Omental fat pad (tissue), 4 donors: ENCODE data around the gene CARNS1. TPM values are rescaled to one million over a fixed set of nuclear protein-coding genes. Genes with fewer than 3 reads are reported as not detected.
A peak's percentile ranks its signal among the peaks of the same experiment; 100 is the strongest.

Source experiments
- ATAC-seq: fragments of 150-250 bp; one replicate; pipeline ENCODE4 v1.9.1; 2016; ENCODE audit warnings: mild to moderate bottlenecking, moderate library complexity; ENCODE audit not compliant: low FRiP score
- DNase-seq: peaks from one replicate; pipeline ENCODE4 v3.0.0-alpha.2; 2019; ENCODE audit warnings: low spot score
- total RNA-seq, 4 donors: library from RNA; depleted of rRNA; stranded (reverse); fragments of >200 nt; gene quantifications; one replicate each; pipeline ENCODE4 v1.1.0, GENCODE V29; 2016
- TF ChIP-seq, protein P1 (sequence below), 3 donors: fragments of 450-650 bp; IDR thresholded peaks; one replicate each; pipeline ENCODE4 v1.5.1; 2016 to 2017; ENCODE audit warnings: antibody characterized with exemption in 3 of 3, mild to moderate bottlenecking in 3 of 3, moderate library complexity in 2 of 3

Gene CARNS1
- total RNA-seq, 4 donors from 2014 or later = 0.47 to 42.6 (median 7.5) TPM

- TF ChIP-seq, protein P1, sequence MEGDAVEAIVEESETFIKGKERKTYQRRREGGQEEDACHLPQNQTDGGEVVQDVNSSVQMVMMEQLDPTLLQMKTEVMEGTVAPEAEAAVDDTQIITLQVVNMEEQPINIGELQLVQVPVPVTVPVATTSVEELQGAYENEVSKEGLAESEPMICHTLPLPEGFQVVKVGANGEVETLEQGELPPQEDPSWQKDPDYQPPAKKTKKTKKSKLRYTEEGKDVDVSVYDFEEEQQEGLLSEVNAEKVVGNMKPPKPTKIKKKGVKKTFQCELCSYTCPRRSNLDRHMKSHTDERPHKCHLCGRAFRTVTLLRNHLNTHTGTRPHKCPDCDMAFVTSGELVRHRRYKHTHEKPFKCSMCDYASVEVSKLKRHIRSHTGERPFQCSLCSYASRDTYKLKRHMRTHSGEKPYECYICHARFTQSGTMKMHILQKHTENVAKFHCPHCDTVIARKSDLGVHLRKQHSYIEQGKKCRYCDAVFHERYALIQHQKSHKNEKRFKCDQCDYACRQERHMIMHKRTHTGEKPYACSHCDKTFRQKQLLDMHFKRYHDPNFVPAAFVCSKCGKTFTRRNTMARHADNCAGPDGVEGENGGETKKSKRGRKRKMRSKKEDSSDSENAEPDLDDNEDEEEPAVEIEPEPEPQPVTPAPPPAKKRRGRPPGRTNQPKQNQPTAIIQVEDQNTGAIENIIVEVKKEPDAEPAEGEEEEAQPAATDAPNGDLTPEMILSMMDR (IDR thresholded peaks at IDR 0.05) = no peak
- ATAC-seq (no peak), DNase-seq (no peak)
These were observed 24.1 kb downstream of the CARNS1 start for GRCh38 chr11:67439321-67440228.

DNA sequence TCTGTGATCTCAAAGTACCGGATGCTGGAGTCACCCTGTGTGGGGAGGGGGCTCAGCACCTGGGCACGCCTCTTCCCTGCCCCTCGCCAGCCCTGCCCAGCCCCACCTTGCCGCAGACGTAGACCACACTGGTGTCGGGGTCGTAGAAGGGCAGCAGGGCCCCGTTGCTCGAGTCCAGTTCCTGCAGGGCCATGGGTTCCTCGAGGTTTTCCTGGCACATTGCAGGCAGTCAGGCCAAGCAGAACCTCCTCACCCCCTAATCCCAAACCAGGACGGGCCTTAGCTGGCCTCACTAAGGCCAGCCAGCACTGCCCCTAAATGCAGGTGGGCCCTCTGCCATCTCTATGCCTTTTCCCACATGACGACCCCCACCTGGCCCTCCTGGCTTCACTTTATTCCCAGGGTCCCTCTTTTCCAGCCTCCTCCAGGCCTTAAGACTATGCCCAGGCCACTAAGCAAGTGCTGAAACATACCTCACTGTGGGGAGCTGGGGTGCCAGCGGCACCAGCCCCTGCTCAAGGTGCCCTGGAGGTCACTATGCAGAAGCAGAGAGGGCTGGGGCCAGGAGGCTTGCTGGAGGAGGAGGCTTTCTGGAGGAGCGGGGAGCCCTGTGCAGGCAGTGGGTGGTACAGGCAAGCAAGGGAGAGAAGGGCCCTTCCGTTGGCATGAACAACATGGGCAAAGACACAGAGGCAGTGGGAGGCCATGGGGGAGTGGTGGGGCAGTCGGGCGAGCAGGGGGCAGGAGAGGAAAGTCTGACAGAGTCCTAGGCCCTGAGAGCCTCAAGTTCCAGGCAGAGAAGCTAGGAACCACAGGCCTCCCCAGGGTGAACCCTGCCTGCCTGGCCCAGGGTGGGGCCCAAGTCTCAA, 25.0 kb downstream of the CARNS1 start:
- ATAC-seq (no peak), DNase-seq (no peak)
- TF ChIP-seq, protein P1 (IDR thresholded peaks at IDR 0.05) = no peak

- no peak for ATAC-seq
- TF ChIP-seq, protein P1 (IDR thresholded peaks at IDR 0.05) = no peak
- no peak for DNase-seq
These were observed 25.7 kb downstream of the CARNS1 start for GRCh38 chr11:67441098-67441563.

DNA sequence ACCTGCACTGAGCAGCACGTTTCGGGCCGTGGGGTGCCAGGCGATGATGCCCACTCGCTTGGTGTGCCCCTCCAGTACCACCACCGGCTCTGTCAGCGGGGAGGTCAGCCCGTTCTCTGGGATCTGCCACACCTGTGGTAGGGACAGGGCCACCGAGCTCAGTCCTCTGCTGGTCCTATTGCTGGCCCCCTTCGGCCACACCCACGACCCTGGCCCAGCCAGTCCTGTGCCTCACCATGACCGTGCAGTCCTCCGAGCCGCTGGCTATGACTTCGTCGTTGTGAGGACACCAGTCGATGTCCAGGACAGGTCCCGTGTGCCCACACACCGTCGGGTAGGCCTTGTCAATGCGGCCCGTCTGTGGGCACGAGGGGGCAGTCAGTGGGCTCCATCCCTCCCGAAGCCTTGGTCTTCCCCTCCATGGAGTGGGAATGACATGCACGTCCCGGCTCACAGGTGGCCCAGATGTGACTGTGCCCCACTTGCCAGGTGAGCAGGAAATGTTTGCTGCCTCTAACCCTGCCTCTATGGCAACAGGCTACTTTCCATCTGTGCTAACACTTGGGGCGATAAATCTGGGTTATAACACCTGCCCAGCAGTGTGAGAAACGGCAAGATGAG, 26.4 kb downstream of the CARNS1 start:
- DNase-seq (no peak), ATAC-seq (no peak)
- TF ChIP-seq, protein P1 (IDR thresholded peaks at IDR 0.05) = no peak

- DNase-seq (no peak), ATAC-seq (peak; percentile 20)
- TF ChIP-seq, protein P1 (IDR thresholded peaks at IDR 0.05) = no peak
These were observed 27.3 kb downstream of the CARNS1 start for GRCh38 chr11:67442504-67443404.

DNA sequence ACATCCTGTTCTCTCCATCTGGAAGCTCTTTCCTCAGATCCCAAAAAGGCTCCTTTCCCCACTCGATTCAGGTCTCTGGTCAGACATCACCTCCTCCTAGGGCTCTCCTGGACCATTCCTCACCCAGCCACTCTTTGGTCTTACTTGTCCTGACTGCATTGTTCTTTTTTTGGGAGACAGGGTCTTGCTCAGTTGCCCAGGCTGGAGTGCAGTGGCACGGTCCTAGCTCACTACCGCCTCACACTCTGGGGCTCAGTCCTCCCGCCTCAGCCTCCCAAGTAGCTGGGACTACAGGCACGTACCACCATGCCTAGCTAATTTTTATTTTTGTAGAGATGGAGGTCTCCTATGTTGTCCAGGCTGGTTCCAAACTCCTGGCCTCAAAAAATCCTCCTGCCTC, 30.0 kb downstream of the CARNS1 start:
- ATAC-seq = no peak
- TF ChIP-seq, protein P1 (IDR thresholded peaks at IDR 0.05) = no peak
- DNase-seq = no peak
